ENCODE data around the gene KREMEN1.
A peak's percentile ranks its signal among the peaks of the same experiment; 100 is the strongest.

KREMEN1 gene, protein sequence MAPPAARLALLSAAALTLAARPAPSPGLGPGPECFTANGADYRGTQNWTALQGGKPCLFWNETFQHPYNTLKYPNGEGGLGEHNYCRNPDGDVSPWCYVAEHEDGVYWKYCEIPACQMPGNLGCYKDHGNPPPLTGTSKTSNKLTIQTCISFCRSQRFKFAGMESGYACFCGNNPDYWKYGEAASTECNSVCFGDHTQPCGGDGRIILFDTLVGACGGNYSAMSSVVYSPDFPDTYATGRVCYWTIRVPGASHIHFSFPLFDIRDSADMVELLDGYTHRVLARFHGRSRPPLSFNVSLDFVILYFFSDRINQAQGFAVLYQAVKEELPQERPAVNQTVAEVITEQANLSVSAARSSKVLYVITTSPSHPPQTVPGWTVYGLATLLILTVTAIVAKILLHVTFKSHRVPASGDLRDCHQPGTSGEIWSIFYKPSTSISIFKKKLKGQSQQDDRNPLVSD

DNA sequence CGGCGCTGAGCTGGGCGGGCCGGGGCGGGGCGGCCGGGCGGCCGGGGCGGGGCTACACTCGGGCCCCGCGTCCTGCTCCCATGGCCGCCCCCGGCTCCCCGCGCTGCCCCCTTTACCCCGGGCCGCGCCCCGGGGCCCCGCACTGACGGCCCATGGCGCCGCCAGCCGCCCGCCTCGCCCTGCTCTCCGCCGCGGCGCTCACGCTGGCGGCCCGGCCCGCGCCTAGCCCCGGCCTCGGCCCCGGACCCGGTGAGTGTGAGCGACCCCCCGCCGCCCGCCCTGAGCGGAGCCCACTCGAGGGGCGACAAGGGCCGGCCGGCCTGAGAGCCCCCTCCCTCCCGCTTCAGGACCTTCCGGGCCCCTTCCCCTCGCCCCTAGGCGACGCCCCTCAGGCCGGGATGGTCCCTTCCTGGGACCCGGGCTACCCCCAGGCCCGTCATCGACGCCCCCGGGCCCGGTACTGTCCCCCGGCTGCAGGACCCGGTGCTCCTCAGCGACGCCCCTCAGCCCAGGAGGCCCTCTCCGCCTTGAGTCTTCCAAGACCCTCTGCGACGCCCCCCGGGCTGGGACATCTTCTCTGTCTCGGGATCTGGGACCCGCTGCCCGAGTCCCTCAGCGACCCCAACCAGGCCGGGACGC, at the start of gene KREMEN1:
TSS of gene KREMEN1 (plus strand) at position 57 of the 639 bp plus-strand sequence. CDS start at position 153, 96 bp downstream.
- Histone ChIP-seq H3K27me3 (ENCODE audit: low read depth, low read length) (no peaks in the 10 kb centered on the region), H3K36me3 (ENCODE audit: control insufficient read depth in 1 of 2, insufficient read depth in 2 of 2, low read length in 2 of 2) (no peaks in the 10 kb centered on the region), H3K4me1 (ENCODE audit: control insufficient read depth in 1 of 2, insufficient read depth in 2 of 2, low read length in 2 of 2) (peaks cover 4 to 27% of the 10 kb centered on the region in 2 donors), H3K27ac (ENCODE audit: low read length) (no peak within 1 kb of the TSS), H3K4me3 (ENCODE audit: low read depth in 1 of 2, low read length in 2 of 2) (peak within 1 kb of the TSS; percentile 66 to 77), H3K9me3 (ENCODE audit: control insufficient read depth in 1 of 2, low read length in 2 of 2) (no peaks in the 10 kb centered on the region)

- no peak overlapping the region for H3K27ac ChIP-seq (ENCODE audit: low read length)
- no peaks in the 10 kb centered on the region for H3K9me3 ChIP-seq (ENCODE audit: control insufficient read depth in 1 of 2, low read length in 2 of 2)
- no peak overlapping the region for H3K4me3 ChIP-seq (ENCODE audit: low read depth in 1 of 2, low read length in 2 of 2)
- H3K4me1 ChIP-seq (ENCODE audit: control insufficient read depth in 1 of 2, insufficient read depth in 2 of 2, low read length in 2 of 2): no peaks in the 10 kb centered on the region
- H3K36me3 ChIP-seq (ENCODE audit: control insufficient read depth in 1 of 2, insufficient read depth in 2 of 2, low read length in 2 of 2): no peaks in the 10 kb centered on the region
- H3K27me3 ChIP-seq (ENCODE audit: low read depth, low read length): no peaks in the 10 kb centered on the region
These were observed 49.6 kb upstream of the KREMEN1 start for GRCh38 chr22:29023172-29023796.

- Histone ChIP-seq H3K9me3 (ENCODE audit: control insufficient read depth in 1 of 2, low read length in 2 of 2) (no peaks in the 10 kb centered on the region), H3K27me3 (ENCODE audit: low read depth, low read length) (no peaks in the 10 kb centered on the region), H3K27ac (ENCODE audit: low read length) (no peak overlapping the region), H3K4me3 (ENCODE audit: low read depth in 1 of 2, low read length in 2 of 2) (no peak overlapping the region), H3K36me3 (ENCODE audit: control insufficient read depth in 1 of 2, insufficient read depth in 2 of 2, low read length in 2 of 2) (no peaks in the 10 kb centered on the region), H3K4me1 (ENCODE audit: control insufficient read depth in 1 of 2, insufficient read depth in 2 of 2, low read length in 2 of 2) (peaks cover 6 to 9% of the 10 kb centered on the region in 2 donors)
These were observed 46.3 kb upstream of the KREMEN1 start for GRCh38 chr22:29026579-29026978.

DNA sequence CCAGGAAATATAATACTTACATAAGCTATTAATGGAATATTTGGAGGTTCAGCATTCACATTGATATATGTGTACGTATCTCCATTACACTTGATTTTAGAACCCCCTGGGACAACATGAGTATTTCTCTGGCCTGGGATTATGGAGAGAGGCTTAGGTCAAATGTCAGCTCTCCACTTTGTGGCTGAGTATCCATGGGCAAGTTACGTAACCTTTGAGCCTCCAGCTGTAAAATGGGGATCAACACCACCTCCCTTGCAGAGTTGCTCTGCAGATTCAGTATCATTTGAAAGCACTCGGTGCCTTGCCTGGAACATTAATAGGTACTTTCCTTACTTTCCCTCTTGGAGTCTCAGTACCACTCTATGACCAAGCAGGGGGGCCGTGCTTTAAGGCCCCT, 44.4 kb upstream of the KREMEN1 start:
- Histone ChIP-seq H3K36me3 (ENCODE audit: control insufficient read depth in 1 of 2, insufficient read depth in 2 of 2, low read length in 2 of 2) (no peaks in the 10 kb centered on the region), H3K4me1 (ENCODE audit: control insufficient read depth in 1 of 2, insufficient read depth in 2 of 2, low read length in 2 of 2) (peaks cover 9 to 16% of the 10 kb centered on the region in 2 donors), H3K9me3 (ENCODE audit: control insufficient read depth in 1 of 2, low read length in 2 of 2) (no peaks in the 10 kb centered on the region), H3K27me3 (ENCODE audit: low read depth, low read length) (no peaks in the 10 kb centered on the region), H3K4me3 (ENCODE audit: low read depth in 1 of 2, low read length in 2 of 2) (no peak overlapping the region), H3K27ac (ENCODE audit: low read length) (no peak overlapping the region)

DNA sequence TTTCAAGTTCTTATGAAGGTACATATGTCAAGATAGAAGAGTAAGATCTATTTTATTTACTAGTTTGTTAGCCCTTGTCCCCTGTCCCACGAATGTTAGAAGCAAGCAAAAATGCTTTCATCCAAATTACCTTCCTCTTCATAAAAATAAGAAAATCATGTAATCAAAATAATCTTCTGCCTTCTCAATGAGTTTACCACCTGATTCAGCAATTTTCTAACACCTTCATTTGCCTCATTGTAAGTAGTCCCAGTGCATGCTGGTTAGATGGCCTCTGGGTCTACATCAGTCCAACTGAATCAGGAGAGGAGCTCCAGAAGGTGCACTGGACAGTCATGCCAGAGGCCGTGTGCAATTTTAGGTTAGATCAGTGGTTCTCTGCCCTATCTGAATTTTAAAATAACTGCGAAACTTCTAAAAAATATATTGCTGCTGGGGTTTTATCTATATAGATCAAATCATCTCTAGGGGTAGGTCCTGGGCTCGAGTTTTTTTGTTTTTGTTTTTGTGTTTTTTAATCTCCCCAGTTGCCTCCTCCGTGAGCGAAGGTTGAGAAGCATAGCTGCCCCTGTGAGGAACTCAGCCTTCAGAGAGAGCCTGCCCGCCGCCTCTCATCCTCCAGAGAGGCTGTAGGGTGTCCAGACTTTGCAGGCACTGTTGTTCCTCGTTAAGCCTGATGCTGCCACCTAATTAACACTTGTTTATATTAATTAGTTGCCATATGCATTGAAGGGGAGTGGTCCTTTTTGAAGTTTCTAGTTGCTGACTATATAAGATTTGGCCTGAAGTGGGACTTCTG, 43.4 kb upstream of the KREMEN1 start:
- H3K9me3 ChIP-seq (ENCODE audit: control insufficient read depth in 1 of 2, low read length in 2 of 2): no peaks in the 10 kb centered on the region

DNA sequence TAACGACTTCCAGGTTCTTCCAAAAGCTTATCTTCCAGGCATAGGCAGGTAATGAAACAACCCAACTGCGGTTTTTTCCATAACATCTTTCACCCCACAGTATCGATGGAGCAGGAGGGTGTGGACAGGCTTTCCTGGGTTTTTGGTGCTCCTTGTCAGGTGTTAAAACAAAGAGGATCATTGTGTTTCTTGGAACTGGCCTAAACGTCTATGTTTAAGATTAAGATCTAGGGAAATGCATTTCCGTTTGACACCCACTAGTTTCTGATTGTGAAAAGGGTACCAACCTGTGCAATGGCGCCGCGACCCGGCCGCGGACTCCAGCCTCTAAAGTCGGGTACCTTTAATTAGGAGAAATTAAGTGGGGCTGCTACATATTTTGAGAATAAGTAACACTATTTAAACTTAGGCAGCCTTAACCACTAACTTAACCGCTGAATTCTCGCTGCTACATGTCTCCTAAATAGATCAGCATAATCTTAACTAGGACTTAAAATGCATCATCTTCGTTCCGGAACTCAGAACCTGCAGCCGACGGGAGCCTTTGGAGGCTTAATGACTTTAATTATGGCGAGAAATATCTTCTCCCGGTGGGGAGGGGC, 42.7 kb upstream of the KREMEN1 start:
- Histone ChIP-seq H3K27me3 (ENCODE audit: low read depth, low read length) (no peaks in the 10 kb centered on the region), H3K9me3 (ENCODE audit: control insufficient read depth in 1 of 2, low read length in 2 of 2) (no peaks in the 10 kb centered on the region), H3K36me3 (ENCODE audit: control insufficient read depth in 1 of 2, insufficient read depth in 2 of 2, low read length in 2 of 2) (no peaks in the 10 kb centered on the region), H3K4me1 (ENCODE audit: control insufficient read depth in 1 of 2, insufficient read depth in 2 of 2, low read length in 2 of 2) (peaks cover 9 to 16% of the 10 kb centered on the region in 2 donors), H3K27ac (ENCODE audit: low read length) (peak overlapping the region; percentile 41), H3K4me3 (ENCODE audit: low read depth in 1 of 2, low read length in 2 of 2) (peak overlapping the region in 1 of 2 donors; percentile 47)

More for the DNA sequence above, 43.4 kb upstream of the KREMEN1 start:
- Histone ChIP-seq H3K4me3 (ENCODE audit: low read depth in 1 of 2, low read length in 2 of 2) (no peak overlapping the region), H3K36me3 (ENCODE audit: control insufficient read depth in 1 of 2, insufficient read depth in 2 of 2, low read length in 2 of 2) (no peaks in the 10 kb centered on the region), H3K4me1 (ENCODE audit: control insufficient read depth in 1 of 2, insufficient read depth in 2 of 2, low read length in 2 of 2) (peaks cover 9 to 16% of the 10 kb centered on the region in 2 donors), H3K27me3 (ENCODE audit: low read depth, low read length) (no peaks in the 10 kb centered on the region), H3K27ac (ENCODE audit: low read length) (no peak overlapping the region)

DNA sequence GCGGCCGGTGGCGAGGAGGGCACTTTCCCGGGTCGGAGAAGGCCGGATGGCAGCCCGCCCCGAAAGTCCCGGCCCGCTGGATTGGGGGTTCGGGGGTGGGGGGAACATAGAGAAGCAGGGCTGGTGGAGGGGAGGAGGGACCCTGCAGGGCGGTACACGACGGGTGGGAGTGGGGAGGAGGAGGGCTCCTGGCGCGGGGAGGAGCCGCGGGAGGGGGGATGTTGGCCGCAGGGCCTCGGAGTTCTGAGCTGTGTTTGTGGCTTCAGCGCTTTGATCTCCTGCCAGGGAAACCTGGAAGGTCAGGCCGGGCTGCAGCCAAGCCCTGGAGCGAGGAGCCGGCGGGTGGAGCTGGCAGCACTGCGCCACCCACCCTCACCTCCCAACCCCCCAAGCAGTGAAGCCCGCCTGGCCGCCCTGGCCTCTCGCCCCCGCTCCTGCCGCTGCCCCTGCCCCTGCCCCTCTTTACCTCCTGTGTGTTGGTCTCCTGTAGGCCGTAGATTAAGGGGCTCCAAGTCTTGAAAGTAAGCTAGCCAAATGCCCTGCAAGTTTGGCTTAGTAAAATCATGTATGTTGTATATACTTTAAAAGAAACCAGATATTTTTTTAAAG, 42.1 kb upstream of the KREMEN1 start:
- Histone ChIP-seq H3K27me3 (ENCODE audit: low read depth, low read length) (no peaks in the 10 kb centered on the region), H3K9me3 (ENCODE audit: control insufficient read depth in 1 of 2, low read length in 2 of 2) (no peaks in the 10 kb centered on the region), H3K4me1 (ENCODE audit: control insufficient read depth in 1 of 2, insufficient read depth in 2 of 2, low read length in 2 of 2) (peaks cover 9 to 16% of the 10 kb centered on the region in 2 donors), H3K27ac (ENCODE audit: low read length) (peak overlapping the region; percentile 85), H3K36me3 (ENCODE audit: control insufficient read depth in 1 of 2, insufficient read depth in 2 of 2, low read length in 2 of 2) (no peaks in the 10 kb centered on the region), H3K4me3 (ENCODE audit: low read depth in 1 of 2, low read length in 2 of 2) (peak overlapping the region in 1 of 2 donors; percentile 47)

- Histone ChIP-seq H3K4me1 (ENCODE audit: control insufficient read depth in 1 of 2, insufficient read depth in 2 of 2, low read length in 2 of 2) (peaks cover 9 to 16% of the 10 kb centered on the region in 2 donors), H3K4me3 (ENCODE audit: low read depth in 1 of 2, low read length in 2 of 2) (peak overlapping the region in 1 of 2 donors; percentile 19), H3K27me3 (ENCODE audit: low read depth, low read length) (no peaks in the 10 kb centered on the region)
These were observed 41.4 kb upstream of the KREMEN1 start for GRCh38 chr22:29031227-29032011.

DNA sequence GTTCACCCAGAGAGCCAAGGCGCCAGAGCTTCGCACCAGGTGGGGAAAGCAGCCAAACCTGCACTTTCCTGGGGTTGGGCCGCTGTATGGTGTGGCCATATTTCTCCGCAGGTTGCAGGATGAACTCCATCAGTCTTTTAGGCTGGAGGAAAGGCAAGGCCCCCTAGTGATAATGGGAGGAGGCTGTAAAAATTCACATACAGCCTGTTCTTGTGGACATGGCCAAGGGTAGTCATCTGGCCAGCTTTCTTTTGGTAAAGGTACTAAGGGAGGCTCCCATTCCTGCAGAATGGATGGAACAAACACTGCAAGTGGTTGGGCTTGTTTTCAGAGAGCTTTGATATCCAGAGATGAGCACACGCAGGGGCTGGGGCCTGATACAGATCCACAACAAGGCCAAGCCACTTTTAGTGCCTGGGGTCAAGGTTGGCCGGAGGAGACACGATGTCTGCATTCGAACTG, 40.8 kb upstream of the KREMEN1 start:
- no peaks in the 10 kb centered on the region for H3K9me3 ChIP-seq (ENCODE audit: control insufficient read depth in 1 of 2, low read length in 2 of 2)
- H3K4me3 ChIP-seq (ENCODE audit: low read depth in 1 of 2, low read length in 2 of 2): peak overlapping the region in 1 of 2 donors; percentile 19
- H3K27ac ChIP-seq (ENCODE audit: low read length): peak overlapping the region; percentile 85
- H3K27me3 ChIP-seq (ENCODE audit: low read depth, low read length): no peaks in the 10 kb centered on the region
- no peaks in the 10 kb centered on the region for H3K36me3 ChIP-seq (ENCODE audit: control insufficient read depth in 1 of 2, insufficient read depth in 2 of 2, low read length in 2 of 2)
- peaks cover 9 to 16% of the 10 kb centered on the region in 2 donors for H3K4me1 ChIP-seq (ENCODE audit: control insufficient read depth in 1 of 2, insufficient read depth in 2 of 2, low read length in 2 of 2)

More at GRCh38 chr22:29031227-29032011, 41.4 kb upstream of the KREMEN1 start:
- peak overlapping the region; percentile 85 for H3K27ac ChIP-seq (ENCODE audit: low read length)
- H3K36me3 ChIP-seq (ENCODE audit: control insufficient read depth in 1 of 2, insufficient read depth in 2 of 2, low read length in 2 of 2): no peaks in the 10 kb centered on the region
- no peaks in the 10 kb centered on the region for H3K9me3 ChIP-seq (ENCODE audit: control insufficient read depth in 1 of 2, low read length in 2 of 2)

All from muscle layer of duodenum (tissue), 2 donors.